GM19455 (cell line): Measurements from ENCODE around the gene BOD1.

Source experiments
- ATAC-seq: cut with Tn5 transposase; IDR thresholded peaks from one replicate; pipeline ENCODE4 v1.9.1; 2021; ENCODE audit not compliant: unreplicated experiment

Gene BOD1

GRCh38 chr5:173616577-173617118 lies at the start of gene BOD1:
Gene BOD1, minus strand, starts transcription at chr5:173616650. Its CDS starts 214 bp downstream, at chr5:173616436.
- peak; percentile 92 for ATAC-seq

GRCh38 chr5:173665326-173665725 lies 48.9 kb upstream of the BOD1 start:
- ATAC-seq: no peak

- ATAC-seq: no peak
Observed at GRCh38 chr5:173664154-173664526, 47.7 kb upstream of the BOD1 start.

- ATAC-seq: no peak
Observed at GRCh38 chr5:173663352-173664153, 47.1 kb upstream of the BOD1 start.

- no peak for ATAC-seq
Observed at GRCh38 chr5:173662581-173663351, 46.3 kb upstream of the BOD1 start.

- ATAC-seq: no peak
Observed at GRCh38 chr5:173660481-173661280, 44.2 kb upstream of the BOD1 start.

DNA sequence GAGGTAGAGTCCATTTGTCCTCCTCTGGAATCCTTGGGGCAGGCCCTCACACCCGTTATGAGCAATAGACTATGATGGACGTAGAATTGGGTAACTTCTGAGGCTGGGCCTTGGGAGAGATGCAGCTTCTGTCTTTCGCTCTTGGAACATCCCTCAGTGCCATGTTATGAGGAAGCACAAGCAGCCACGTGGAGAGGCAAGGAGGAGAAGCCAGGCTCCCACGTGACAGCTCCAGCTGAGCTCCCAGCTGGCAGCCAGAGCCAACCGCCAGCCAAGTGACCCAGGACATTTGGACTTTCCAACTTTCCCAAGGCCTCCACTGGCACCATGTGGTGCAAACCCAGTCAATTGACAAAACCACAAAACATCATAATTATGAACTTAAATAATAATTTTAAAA lies 43.0 kb upstream of the BOD1 start:
- no peak for ATAC-seq

DNA sequence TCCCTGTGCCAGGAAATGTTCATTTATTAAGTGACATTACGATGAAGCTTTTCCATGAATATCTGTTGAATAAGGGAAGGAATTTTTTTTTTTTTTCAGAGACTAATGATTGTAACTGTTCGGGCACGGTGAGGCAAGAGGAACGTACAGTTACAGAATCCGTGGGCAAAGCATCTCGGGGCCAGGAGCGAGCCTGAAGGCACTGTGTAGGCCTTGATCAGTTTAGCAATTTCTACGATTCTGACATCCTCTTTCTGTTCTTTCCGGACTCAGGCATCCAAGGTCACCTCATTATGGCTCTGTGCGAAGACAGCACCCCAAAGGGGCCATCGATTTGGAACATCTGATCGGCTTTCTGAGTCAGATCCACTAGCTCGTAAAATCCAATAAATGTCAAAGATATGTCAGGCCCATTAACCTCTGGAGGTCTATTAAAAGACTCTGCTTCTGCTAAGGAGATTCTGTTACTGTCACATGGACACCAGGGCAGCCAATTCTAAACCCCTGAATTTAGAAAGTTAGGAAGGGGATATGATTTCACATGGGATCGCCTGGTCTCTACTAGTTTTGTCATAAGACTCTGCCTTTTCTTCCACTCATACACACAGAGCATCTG lies 41.4 kb upstream of the BOD1 start:
- no peak for ATAC-seq

GRCh38 chr5:173655196-173655797 lies 38.8 kb upstream of the BOD1 start:
- no peak for ATAC-seq

GRCh38 chr5:173653822-173654523 lies 37.5 kb upstream of the BOD1 start:
- no peak for ATAC-seq

DNA sequence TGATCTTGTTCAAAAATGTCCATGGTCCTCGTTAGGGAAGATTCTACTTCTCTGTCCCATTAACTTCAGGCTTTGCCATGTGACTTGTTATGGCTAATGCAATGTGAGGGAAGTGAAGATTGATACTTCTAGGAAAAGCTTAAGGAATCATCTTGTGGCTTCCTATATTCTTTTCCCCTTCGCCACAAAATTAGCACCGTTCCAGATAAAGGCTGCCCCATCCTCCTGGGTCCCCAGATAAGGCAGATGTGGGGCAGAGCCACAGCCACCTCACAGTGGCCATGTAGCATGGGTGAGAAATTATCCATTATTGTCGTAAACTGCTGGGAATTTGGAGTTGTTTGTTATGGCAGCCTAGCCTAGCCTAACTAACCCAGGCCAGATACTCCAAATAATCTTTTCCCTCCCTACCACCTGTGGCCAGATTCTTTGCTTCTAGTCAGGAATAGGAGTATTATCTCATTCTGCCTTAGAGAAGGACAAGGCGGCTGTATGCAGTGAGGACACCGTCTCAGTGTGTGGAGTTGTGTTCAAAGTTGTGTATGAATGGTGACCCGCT lies 31.9 kb upstream of the BOD1 start:
- ATAC-seq: no peak

DNA sequence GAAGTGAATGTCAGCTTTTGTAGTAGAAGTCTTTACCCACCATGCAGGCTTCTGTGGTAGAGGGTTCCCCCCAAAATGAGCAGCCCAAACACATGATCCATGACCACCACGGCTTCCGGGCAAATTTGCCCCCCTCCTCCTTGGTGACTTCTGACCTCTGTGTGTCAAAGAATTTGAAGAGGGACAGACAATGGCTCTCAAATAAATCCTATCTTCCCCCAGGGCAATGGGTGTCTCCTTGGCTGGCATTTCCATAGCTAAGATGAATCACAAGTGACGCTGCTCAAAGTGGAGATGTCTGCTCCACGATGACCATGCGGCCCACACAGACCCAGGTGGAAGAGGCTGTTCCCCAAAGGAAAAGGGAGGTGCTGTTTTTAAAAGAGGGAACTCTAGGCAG lies 30.2 kb upstream of the BOD1 start:
- ATAC-seq: no peak

DNA sequence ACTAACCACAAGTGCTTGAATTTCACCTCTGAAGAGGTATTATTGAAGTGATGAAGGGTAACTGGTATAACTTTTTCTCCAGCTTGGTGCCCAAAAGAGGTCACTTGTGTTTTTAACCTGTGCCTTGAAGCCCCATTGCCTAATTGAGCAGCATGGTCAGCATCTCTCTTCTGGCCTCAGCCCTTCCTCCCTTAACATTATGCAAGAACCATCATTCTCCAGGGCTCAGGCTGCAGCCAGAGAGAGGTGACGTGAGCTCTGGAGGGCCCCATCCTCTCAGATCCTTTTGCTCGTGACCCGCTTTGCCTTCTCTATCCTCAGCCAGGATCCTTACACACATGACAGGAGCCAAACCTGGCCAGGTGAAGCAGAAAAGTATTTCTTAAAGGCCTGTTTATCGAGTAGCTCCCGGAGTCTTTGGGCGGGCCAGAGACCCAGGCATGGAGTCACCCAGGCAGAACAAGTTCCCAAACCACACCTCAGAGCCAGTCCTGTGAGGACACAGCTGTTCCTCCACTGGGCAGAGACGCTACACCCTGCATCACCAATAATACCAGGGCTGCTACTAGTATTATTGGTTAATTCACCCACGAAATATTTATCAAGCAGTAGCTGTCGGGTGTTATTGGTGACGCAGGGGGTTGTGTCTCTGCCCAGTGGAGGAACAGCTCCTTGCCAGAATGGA lies 29.6 kb upstream of the BOD1 start:
- no peak for ATAC-seq

- ATAC-seq: no peak
Observed at GRCh38 chr5:173645437-173645807, 29.0 kb upstream of the BOD1 start.

DNA sequence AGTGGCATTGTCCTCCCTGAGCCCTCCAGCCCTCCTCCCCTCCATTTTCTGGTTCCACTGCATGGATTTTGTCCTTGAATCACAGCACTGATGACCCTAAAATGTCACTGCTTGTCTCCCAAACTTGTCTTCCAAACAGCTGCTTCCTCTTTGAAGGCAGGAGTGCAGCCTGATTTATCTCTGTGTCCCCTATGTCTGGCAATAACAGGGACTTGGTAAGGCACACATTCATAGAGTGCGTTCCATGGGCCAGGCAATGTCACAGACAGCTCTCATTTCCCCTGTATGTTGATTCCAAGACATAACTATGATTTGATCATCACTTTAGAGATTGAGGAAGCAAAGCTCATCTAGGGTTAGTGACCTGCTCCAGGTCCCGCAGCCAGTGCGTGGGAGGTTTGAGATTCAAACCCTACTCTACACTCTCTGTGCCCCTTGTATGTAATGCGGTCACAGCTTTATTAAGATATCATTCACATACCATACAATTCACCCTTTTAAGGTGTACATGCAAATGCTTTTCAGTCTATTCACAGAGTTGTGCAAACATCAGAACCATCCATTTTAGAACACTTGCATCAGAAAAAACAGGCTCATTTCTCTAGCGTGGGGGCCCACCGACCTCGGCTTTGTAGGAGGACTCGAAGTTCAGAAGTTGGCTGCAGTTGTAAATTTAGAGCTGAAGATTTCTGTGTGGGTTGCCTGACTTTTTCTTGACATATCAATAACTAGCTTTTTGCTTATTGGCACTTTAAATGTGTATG lies 28.4 kb upstream of the BOD1 start:
- ATAC-seq: no peak

DNA sequence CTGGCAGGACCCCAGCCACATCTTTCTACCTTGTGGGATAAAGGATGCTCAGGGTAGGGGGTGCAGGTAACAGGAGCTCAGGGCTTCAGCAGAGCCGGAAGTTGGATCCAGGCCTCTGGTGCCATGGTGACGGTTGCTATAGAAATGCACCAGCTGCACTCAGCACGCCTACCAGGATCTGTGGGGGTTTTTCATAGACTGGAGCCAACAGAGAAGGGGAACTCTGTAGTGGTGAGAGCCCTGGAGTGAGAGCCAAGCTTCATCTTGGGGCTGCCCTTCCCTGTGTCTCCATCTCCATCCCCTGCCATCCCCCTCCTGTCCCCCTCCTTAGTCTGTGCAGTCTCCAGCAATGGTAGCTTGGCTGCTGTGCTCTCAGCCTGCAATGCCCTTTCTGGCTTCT lies 27.5 kb upstream of the BOD1 start:
- ATAC-seq: no peak

DNA sequence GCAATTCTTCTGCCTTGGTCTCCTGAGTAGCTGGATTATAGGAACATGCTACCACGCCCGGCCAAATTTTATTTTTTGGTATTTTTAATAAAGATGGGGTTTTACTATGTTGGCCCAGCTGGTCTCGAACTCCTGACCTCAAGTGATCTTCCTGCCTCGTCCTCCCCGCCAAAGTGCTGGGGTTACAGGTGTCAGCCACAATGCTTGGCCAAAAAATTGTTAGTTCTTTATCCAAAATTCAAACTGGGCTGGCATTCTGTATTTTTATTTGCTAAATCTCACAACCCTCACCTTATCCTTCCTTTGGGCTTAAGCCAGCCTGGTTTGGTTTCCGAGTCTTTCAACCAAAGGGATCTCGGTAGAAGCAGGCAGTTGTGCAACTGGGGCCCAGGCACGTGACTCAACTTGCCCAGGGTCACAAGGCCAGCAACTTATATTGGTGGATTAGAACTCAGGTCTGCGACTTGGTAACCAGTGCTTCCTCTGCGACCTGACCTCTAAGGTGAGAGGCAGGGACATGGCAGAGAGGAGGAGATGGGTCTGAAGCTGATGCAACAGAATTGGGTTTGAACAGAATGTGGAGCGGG lies 26.5 kb upstream of the BOD1 start:
- ATAC-seq: no peak
